IMR-90 (cell line): ENCODE results near the gene KCNJ1. TPM values are rescaled to one million over a fixed set of nuclear protein-coding genes. Genes with fewer than 3 reads are reported as not detected.
A peak's percentile ranks its signal among the peaks of the same experiment; 100 is the strongest.

ENCODE experiments used
- ATAC-seq: fragments of 200-7000 bp; cut with Tn5 transposase; 2 replicates; pipeline ENCODE4 v1.9.1; 2020; ENCODE audit warnings: low read depth, mild to moderate bottlenecking, moderate library complexity
- BruUV-seq: library from RNA; stranded (reverse); fragments of 400-500 nt; replicated peaks from 2 replicates; lab custom pipeline; 2021; lab: Mats Ljungman, UMichigan
- CTCF ChIA-PET: fragments of 300-600 bp; formaldehyde crosslinking; extraction: SDS; loops from one replicate; lab custom pipeline; 2021; ENCODE audit warnings: antibody characterized with exemption; lab: Yijun Ruan, JAX
- POLR2A ChIA-PET: fragments of 300-600 bp; sonication (Branson Sonifier 250); formaldehyde crosslinking; loops from one replicate; lab custom pipeline; 2022; ENCODE audit warnings: antibody characterized with exemption; ENCODE audit not compliant: unreplicated experiment; lab: Charles Lee
- DNase-seq: peaks from one replicate; pipeline ENCODE4 v3.0.0; 2013
- H2AFZ ChIP-seq: replicated peaks from 2 replicates; pipeline ENCODE3; 2013; ENCODE audit warnings: low read length, mild to moderate bottlenecking; ENCODE audit not compliant: poor library complexity
- H2AK5ac ChIP-seq: 2 replicates; pipeline ENCODE4 v1.6.1; 2013; ENCODE audit warnings: low read depth, low read length, inconsistent platforms
- H2AK9ac ChIP-seq: replicated peaks from 2 replicates; pipeline ENCODE3; 2013; ENCODE audit warnings: mild to moderate bottlenecking, low read depth, low read length, moderate library complexity; ENCODE audit not compliant: poor library complexity
- H2BK120ac ChIP-seq: 2 replicates; pipeline ENCODE4 v1.6.1; 2013; ENCODE audit warnings: low read depth, low read length, inconsistent platforms
- H2BK15ac ChIP-seq: 3 replicates; pipeline ENCODE4 v1.6.1; 2013; ENCODE audit warnings: low read depth, low read length, inconsistent platforms
- H2BK20ac ChIP-seq: 2 replicates; pipeline ENCODE4 v1.6.1; 2013; ENCODE audit warnings: low read depth, mild to moderate bottlenecking, inconsistent platforms, low read length, moderate library complexity
- H2BK5ac ChIP-seq: 2 replicates; pipeline ENCODE4 v1.6.1; 2013; ENCODE audit warnings: mild to moderate bottlenecking, low read depth, low read length, inconsistent platforms; ENCODE audit not compliant: poor library complexity, severe bottlenecking
- H3K14ac ChIP-seq: replicated peaks from 2 replicates; pipeline ENCODE4 v1.6.1; 2013; ENCODE audit warnings: low read depth, low read length, inconsistent platforms
- H3K18ac ChIP-seq: 2 replicates; pipeline ENCODE4 v1.6.1; 2013; ENCODE audit warnings: low read depth, low read length, control low read depth
- H3K23ac ChIP-seq: 2 replicates; pipeline ENCODE4 v1.6.1; 2013; ENCODE audit warnings: low read depth, low read length, inconsistent platforms
- H3K27ac ChIP-seq: 2 replicates; pipeline ENCODE4 v1.5.1; 2013; ENCODE audit warnings: mild to moderate bottlenecking, control low read depth, low read length; ENCODE audit not compliant: insufficient read depth
- H3K27me3 ChIP-seq: 2 replicates; pipeline ENCODE4 v1.6.1; 2013; ENCODE audit warnings: low read length; ENCODE audit not compliant: control insufficient read depth, insufficient read depth
- H3K36me3 ChIP-seq: 2 replicates; pipeline ENCODE4 v1.6.1; 2013; ENCODE audit warnings: low read length, mixed read lengths; ENCODE audit not compliant: control insufficient read depth, insufficient read depth
- H3K4ac ChIP-seq: 2 replicates; pipeline ENCODE4 v1.6.1; 2013; ENCODE audit warnings: low read depth, low read length, inconsistent platforms
- H3K4me1 ChIP-seq: 2 replicates; pipeline ENCODE4 v1.6.1; 2013; ENCODE audit warnings: low read length, mixed read lengths; ENCODE audit not compliant: control insufficient read depth, insufficient read depth
- H3K4me2 ChIP-seq: 2 replicates; pipeline ENCODE4 v1.6.1; 2013; ENCODE audit warnings: low read depth, mild to moderate bottlenecking, control low read depth, low read length, moderate library complexity
- H3K4me3 ChIP-seq: 2 replicates; pipeline ENCODE4 v1.5.1; 2013; ENCODE audit warnings: low read depth, mild to moderate bottlenecking, control low read depth, low read length, moderate library complexity; ENCODE audit not compliant: insufficient read depth
- H3K56ac ChIP-seq: 2 replicates; pipeline ENCODE4 v1.6.1; 2013; ENCODE audit warnings: low read length, inconsistent platforms; ENCODE audit not compliant: insufficient read depth; ENCODE audit errors: extremely low read depth
- H3K79me1 ChIP-seq, 2 experiments: 2 replicates each; pipeline ENCODE4 v1.6.1; 2013; ENCODE audit warnings: low read length in 2 of 2, inconsistent platforms in 1 of 2, low read depth in 1 of 2
- H3K9ac ChIP-seq: 2 replicates; pipeline ENCODE4 v1.6.1; 2013; ENCODE audit warnings: low read depth, low read length, control low read depth
- H3K9me1 ChIP-seq: 2 replicates; pipeline ENCODE4 v1.6.1; 2013; ENCODE audit warnings: low read length, inconsistent platforms; ENCODE audit not compliant: insufficient read depth
- H3K9me3 ChIP-seq: 2 replicates; pipeline ENCODE4 v1.6.1; 2013; ENCODE audit warnings: low read length; ENCODE audit not compliant: control insufficient read depth, insufficient read depth
- H4K20me1 ChIP-seq: 2 replicates; pipeline ENCODE4 v1.6.1; 2013; ENCODE audit warnings: low read length, inconsistent platforms; ENCODE audit not compliant: insufficient read depth
- H4K5ac ChIP-seq: 2 replicates; pipeline ENCODE4 v1.6.1; 2013; ENCODE audit warnings: mild to moderate bottlenecking, low read depth, low read length, control low read depth
- H4K8ac ChIP-seq, 2 experiments: 2 replicates each; pipeline ENCODE4 v1.6.1; 2013; ENCODE audit warnings: low read depth in 2 of 2, low read length in 2 of 2, control low read depth in 1 of 2, inconsistent platforms in 1 of 2
- H4K91ac ChIP-seq: 2 replicates; pipeline ENCODE4 v1.6.1; 2013; ENCODE audit warnings: low read depth, low read length, inconsistent platforms; ENCODE audit not compliant: insufficient read depth
- CEBPB ChIP-seq: IDR thresholded peaks from 2 replicates; pipeline ENCODE4 v1.6.1; 2012; ENCODE audit warnings: low read depth, low read length, improper control_type of control experiment
- CTCF ChIP-seq: conservative IDR thresholded peaks from 2 replicates; pipeline ENCODE4 v1.5.1; 2012; ENCODE audit warnings: mild to moderate bottlenecking, low read depth, low read length, improper control_type of control experiment
- USF2 ChIP-seq: fragments of 150-350 bp; IDR thresholded peaks from 2 replicates; pipeline ENCODE4 v1.6.1; 2017; ENCODE audit warnings: mild to moderate bottlenecking, antibody characterized with exemption, low read length, low read depth
- WGBS, 2 experiments: methylation state at CpG; one replicate each; pipeline versions ENCODE4 v1.1.5 to v1.1.7; 2013; ENCODE audit warnings: missing lambda C conversion rate in 2 of 2; ENCODE audit not compliant: insufficient read length in 1 of 2; ENCODE audit errors: extremely low coverage in 2 of 2; 5-methylcytosine and 5-hydroxymethylcytosine counted together
- dilution Hi-C: fragments of 300-500 bp; cut with HindIII; formaldehyde crosslinking; loops from one replicate; pipeline ENCODE4 v1.14.3; 2018; ENCODE audit warnings: low sequenced_read_pairs; ENCODE audit not compliant: unreplicated experiment
- in situ Hi-C: fragments of 300-500 bp; cut with MboI; formaldehyde crosslinking; loops from 3 replicates; pipeline ENCODE4 v1.14.3; 2019; ENCODE audit warnings: low sequenced_read_pairs, inconsistent platforms, mixed read lengths
- intact Hi-C: fragments of 100-400 bp; cut with micrococcal nuclease; formaldehyde crosslinking; loops from 2 replicates; pipeline ENCODE4 v1.10.0; 2022
- polyA plus RNA-seq, 3 experiments: library from polyadenylated mRNA; depleted of rRNA; stranded (reverse); fragments of >200 nt; gene quantifications; 2 replicates each; pipeline ENCODE4 v1.2.3, GENCODE V29; 2012; ENCODE audit warnings: low replicate concordance in 1 of 3
- total RNA-seq: library from RNA; depleted of rRNA; stranded (reverse); fragments of >200 nt; gene quantifications from 2 replicates; pipeline ENCODE4 v1.2.3, GENCODE V29; 2012

KCNJ1 gene
- total and polyA plus RNA-seq, 2 of the 4 experiments (the other 2 are of a cell fraction), result not detected

- TF ChIP-seq CEBPB (peak; percentile 55), CTCF (no peak), USF2 (no peak)
- Histone ChIP-seq H3K9ac (no peak overlapping the region), H3K9me3 (peaks cover 3% of the 10 kb centered on the region; the same call in 1 of the 2 replicates), H3K56ac (no peak overlapping the region), H3K36me3 (no peaks in the 10 kb centered on the region), H4K5ac (no peak overlapping the region), H3K27me3 (peaks cover 44% of the 10 kb centered on the region), H3K18ac (no peak overlapping the region), H3K79me1 (no peaks in the 10 kb centered on the region), H2BK120ac (no peak overlapping the region), H4K20me1 (no peaks in the 10 kb centered on the region), H3K4me2 (no peak overlapping the region), H4K8ac (no peak overlapping the region), H3K14ac (no peak overlapping the region), H2AFZ (no peak overlapping the region), H2BK20ac (no peak overlapping the region), H3K4me1 (peaks cover 2% of the 10 kb centered on the region; the same call in 1 of the 2 replicates), H3K4ac (no peak overlapping the region), H3K27ac (no peak overlapping the region), H2BK15ac (no peak overlapping the region), H3K4me3 (no peak overlapping the region), H3K9me1 (peaks cover 3% of the 10 kb centered on the region; the same call in 1 of the 2 replicates), H2AK9ac (no peak overlapping the region), H3K23ac (no peak overlapping the region), H2BK5ac (no peak overlapping the region), H2AK5ac (no peak overlapping the region; the same call in 1 of the 2 replicates), H4K91ac (no peak overlapping the region)
- ChIA-PET CTCF (no interaction called here), POLR2A (no interaction called here)
- ATAC-seq (no peak), DNase-seq (no peak)
- intact Hi-C loops, result no loop called here
- BruUV-seq, result no TSS peak
- in situ Hi-C loops, result no loop called here
- dilution Hi-C loops, result no loop called here
- 100% methylated on average over 1 of the region's 3 CpGs; no CpG with 5 or more reads in 1 of the 2 experiments for WGBS, 2 experiments
Observed at GRCh38 chr11:128916037-128916572, 49.0 kb upstream of the KCNJ1 start.
